ENCODE measurements around the gene OR5H6. TPM values are rescaled to one million over a fixed set of nuclear protein-coding genes. Genes with fewer than 3 reads are reported as not detected.

Gene OR5H6
- total RNA-seq, 4 donors from 2014 or later, result not detected

GRCh38 chr3:98272126-98272525, 8.1 kb downstream of the OR5H6 start:
- WGBS, 2 donors (ENCODE audit: low coverage in 1 of 2), result 64 to 75% methylated on average over 2 to 3 of the region's 3 CpGs
- TF ChIP-seq CTCF (IDR thresholded peaks at IDR 0.05) (no peak), POLR2A (IDR thresholded peaks at IDR 0.05) (no peak), POLR2AphosphoS5 (IDR thresholded peaks at IDR 0.05) (no peak), EP300 (IDR thresholded peaks at IDR 0.05; ENCODE audit: low read depth) (no peak)
- Histone ChIP-seq H3K4me1 (no peaks in the 10 kb centered on the region), H3K27me3 (no peaks in the 10 kb centered on the region), H3K4me3 (no peak overlapping the region), H3K27ac (no peak overlapping the region), H3K36me3 (no peaks in the 10 kb centered on the region), H3K9me3 (peaks cover 0 to 3% of the 10 kb centered on the region in 2 donors)
- no peak for DNase-seq
- in situ Hi-C loops (cut with MboI; ENCODE audit: low pct_ligation_motif_present in 1 of 4, low pct_unique_long_range_greater_than_20kb in 1 of 4, low sequenced_read_pairs in 3 of 4), result no loop called here
- intact Hi-C loops (cut with DNase I; ENCODE audit: low total_unique reads), result no loop called here

- WGBS, 2 donors (ENCODE audit: low coverage in 1 of 2), result 70% methylated on average over 3 of the region's 3 CpGs; no CpG with 5 or more reads in 1 of the 2 donors
- intact Hi-C loops (cut with DNase I; ENCODE audit: low total_unique reads), result no loop called here
Observed at GRCh38 chr3:98274914-98275313, 10.9 kb downstream of the OR5H6 start.

GRCh38 chr3:98282205-98282604, 18.2 kb downstream of the OR5H6 start, which contains the start of gene OR5H2:
Gene OR5H2, plus strand, starts transcription at chr3:98282505. Its CDS starts 398 bp downstream, at chr3:98282903.
- Histone ChIP-seq H3K4me3 (no peak within 1 kb of the TSS), H3K4me1 (no peaks in the 10 kb centered on the region), H3K36me3 (no peaks in the 10 kb centered on the region), H3K27me3 (no peaks in the 10 kb centered on the region), H3K9me3 (no peaks in the 10 kb centered on the region), H3K27ac (no peak within 1 kb of the TSS)
- TF ChIP-seq POLR2AphosphoS5 (IDR thresholded peaks at IDR 0.05) (no peak), POLR2A (IDR thresholded peaks at IDR 0.05) (no peak), EP300 (IDR thresholded peaks at IDR 0.05; ENCODE audit: low read depth) (no peak), CTCF (IDR thresholded peaks at IDR 0.05) (no peak)
- in situ Hi-C loops (cut with MboI; ENCODE audit: low pct_ligation_motif_present in 1 of 4, low pct_unique_long_range_greater_than_20kb in 1 of 4, low sequenced_read_pairs in 3 of 4), result no loop called here
- WGBS, 2 donors (ENCODE audit: low coverage in 1 of 2), result 44 to 48% methylated on average over 2 of the region's 2 CpGs
- no peak for DNase-seq
- intact Hi-C loops (cut with DNase I; ENCODE audit: low total_unique reads), result no loop called here

More at GRCh38 chr3:98274914-98275313, 10.9 kb downstream of the OR5H6 start:
- TF ChIP-seq POLR2A (IDR thresholded peaks at IDR 0.05) (no peak), EP300 (IDR thresholded peaks at IDR 0.05; ENCODE audit: low read depth) (no peak), CTCF (IDR thresholded peaks at IDR 0.05) (no peak), POLR2AphosphoS5 (IDR thresholded peaks at IDR 0.05) (no peak)
- in situ Hi-C loops (cut with MboI; ENCODE audit: low pct_ligation_motif_present in 1 of 4, low pct_unique_long_range_greater_than_20kb in 1 of 4, low sequenced_read_pairs in 3 of 4), result no loop called here
- Histone ChIP-seq H3K27ac (no peak overlapping the region), H3K27me3 (no peaks in the 10 kb centered on the region), H3K9me3 (peaks cover 0 to 3% of the 10 kb centered on the region in 2 donors), H3K4me1 (no peaks in the 10 kb centered on the region), H3K36me3 (no peaks in the 10 kb centered on the region), H3K4me3 (no peak overlapping the region)
- DNase-seq, result no peak

GRCh38 chr3:98290916-98291315, 26.9 kb downstream of the OR5H6 start:
- Histone ChIP-seq H3K4me3 (no peak overlapping the region), H3K27me3 (no peaks in the 10 kb centered on the region), H3K27ac (no peak overlapping the region), H3K4me1 (no peaks in the 10 kb centered on the region), H3K36me3 (no peaks in the 10 kb centered on the region), H3K9me3 (no peaks in the 10 kb centered on the region)
- no peak for DNase-seq
- in situ Hi-C loops (cut with MboI; ENCODE audit: low pct_ligation_motif_present in 1 of 4, low pct_unique_long_range_greater_than_20kb in 1 of 4, low sequenced_read_pairs in 3 of 4) (no loop called here), intact Hi-C loops (cut with DNase I; ENCODE audit: low total_unique reads) (no loop called here)
- 54 to 57% methylated on average over 1 of the region's 1 CpG for WGBS, 2 donors (ENCODE audit: low coverage in 1 of 2)
- TF ChIP-seq CTCF (IDR thresholded peaks at IDR 0.05), result no peak
- TF ChIP-seq POLR2A (IDR thresholded peaks at IDR 0.05), result no peak
- TF ChIP-seq POLR2AphosphoS5 (IDR thresholded peaks at IDR 0.05), result no peak
- TF ChIP-seq EP300 (IDR thresholded peaks at IDR 0.05; ENCODE audit: low read depth), result no peak

Measured in transverse colon (tissue), 4 donors.